ENCODE measurements around the gene KNTC1. TPM values are rescaled to one million over a fixed set of nuclear protein-coding genes. Genes with fewer than 3 reads are reported as not detected.
A peak's percentile ranks its signal among the peaks of the same experiment; 100 is the strongest.

KNTC1 gene
- total and polyA plus RNA-seq, 11 donors: 2.1 to 10.4 (median 2.8) TPM

- peaks cover 12 to 53% (median 45%) of the 10 kb centered on the region in 12 donors for H3K4me1 ChIP-seq
- no peak for TF ChIP-seq POLR2A (IDR thresholded peaks at IDR 0.05)
- no peak for TF ChIP-seq CTCF (IDR thresholded peaks at IDR 0.05)
- ATAC-seq (no peak), DNase-seq (no peak)
- intact Hi-C loops (cut with DNase I): loop anchor here in 2 of 10 donors (2.0 to 10.0 kb wide), 2 partner anchors 23 to 231 kb away; partner anchors contain the start of genes DENR (in 1 of the 2) and ZCCHC8 (in 1 of the 2)
- WGBS, 4 donors: 18 to 23% (median 19%) methylated on average over 8 of the region's 8 CpGs
- peak overlapping the region in 3 of 12 donors; percentile 0 to 94 (median 57) for H3K27ac ChIP-seq
- H3K4me3 ChIP-seq: peak overlapping the region in 10 of 12 donors; percentile 55 to 92 (median 76)
- no peaks in the 10 kb centered on the region for H3K9me3 ChIP-seq
- no peaks in the 10 kb centered on the region for H3K27me3 ChIP-seq
- peaks cover 0 to 61% (median 43%) of the 10 kb centered on the region in 9 donors for H3K36me3 ChIP-seq
Observed at GRCh38 chr12:122523846-122524718, 3.0 kb upstream of the KNTC1 start.

GRCh38 chr12:122527478-122527944, 462 bp downstream of the KNTC1 start:
- no peak for DNase-seq
- Histone ChIP-seq H3K36me3 (peaks cover 0 to 31% (median 9%) of the 10 kb centered on the region in 9 donors), H3K4me3 (peak overlapping the region; percentile 30 to 92 (median 76)), H3K27ac (peak overlapping the region in 10 of 12 donors; percentile 4 to 100 (median 95)), H3K4me1 (peaks cover 10 to 41% (median 35%) of the 10 kb centered on the region in 12 donors), H3K9me3 (no peaks in the 10 kb centered on the region), H3K27me3 (no peaks in the 10 kb centered on the region)
- intact Hi-C loops (cut with DNase I): loop anchor here in 3 of 10 donors (1.0 to 10.0 kb wide), 4 partner anchors 27 to 227 kb away; partner anchors contain the start of genes DENR (in 3 of the 3) and ZCCHC8 (in 2 of the 3)
- TF ChIP-seq CTCF (IDR thresholded peaks at IDR 0.05) (no peak), POLR2A (IDR thresholded peaks at IDR 0.05) (no peak)
- 0 to 1% (median 1%) methylated on average over 21 of the region's 21 CpGs for WGBS, 4 donors
- ATAC-seq: no peak

- peaks cover 0 to 30% (median 9%) of the 10 kb centered on the region in 9 donors for H3K36me3 ChIP-seq
- 90 to 96% (median 95%) methylated on average over 7 of the region's 7 CpGs for WGBS, 4 donors
- no peaks in the 10 kb centered on the region for H3K9me3 ChIP-seq
- peaks cover 6 to 30% (median 25%) of the 10 kb centered on the region in 12 donors for H3K4me1 ChIP-seq
- no peaks in the 10 kb centered on the region for H3K27me3 ChIP-seq
- DNase-seq (no peak), ATAC-seq (no peak)
- no peak for TF ChIP-seq POLR2A (IDR thresholded peaks at IDR 0.05)
- no peak for TF ChIP-seq CTCF (IDR thresholded peaks at IDR 0.05)
- intact Hi-C loops (cut with DNase I): loop anchor here in 2 of 10 donors (5.0 to 10.0 kb wide), 2 partner anchors 224 to 226 kb away; partner anchors contain the start of gene DENR (in 2 of the 2)
- no peak overlapping the region for H3K4me3 ChIP-seq
- H3K27ac ChIP-seq: no peak overlapping the region
Observed at GRCh38 chr12:122528582-122528981, 1.5 kb downstream of the KNTC1 start.

- DNase-seq (no peak), ATAC-seq (no peak)
- H3K4me1 ChIP-seq: peaks cover 6 to 26% (median 21%) of the 10 kb centered on the region in 12 donors
- no peaks in the 10 kb centered on the region for H3K9me3 ChIP-seq
- 95 to 98% (median 97%) methylated on average over 6 of the region's 6 CpGs for WGBS, 4 donors
- TF ChIP-seq CTCF (IDR thresholded peaks at IDR 0.05) (no peak), POLR2A (IDR thresholded peaks at IDR 0.05) (no peak)
- no peak overlapping the region for H3K27ac ChIP-seq
- peaks cover 0 to 26% (median 9%) of the 10 kb centered on the region in 9 donors for H3K36me3 ChIP-seq
- intact Hi-C loops (cut with DNase I): loop anchor here in 2 of 10 donors (5.0 to 10.0 kb wide), 2 partner anchors 223 to 226 kb away; partner anchors contain the start of gene DENR (in 2 of the 2)
- no peak overlapping the region for H3K4me3 ChIP-seq
- H3K27me3 ChIP-seq: no peaks in the 10 kb centered on the region
Observed at GRCh38 chr12:122528992-122529391, 1.9 kb downstream of the KNTC1 start.

Measured in heart left ventricle (tissue), 16 donors.